Pulmonary artery endothelial cell (primary cell): ENCODE measurements around the gene ATP6V1C2. TPM values are rescaled to one million over a fixed set of nuclear protein-coding genes. Genes with fewer than 3 reads are reported as not detected.
"Not testable (repeated sequence)": the region's sequence is repeated elsewhere in the genome, so short reads cannot be mapped to it uniquely, and the experiment has no call there.

Experiments used
- DNase-seq: peaks from one replicate; pipeline ENCODE4 v3.0.0-alpha.2; 2011; ENCODE audit warnings: low read depth, low spot score
- total RNA-seq: library from RNA; depleted of rRNA; stranded (reverse); fragments of >200 nt; gene quantifications from 2 replicates; pipeline ENCODE4 v1.2.3, GENCODE V29; 2014

The ATP6V1C2 gene
- total RNA-seq, 1 donor from 2014 or later = not detected

GRCh38 chr2:10785260-10785659, 63.8 kb downstream of the ATP6V1C2 start:
- DNase-seq = no peak

GRCh38 chr2:10786240-10786982, 65.0 kb downstream of the ATP6V1C2 start:
- DNase-seq = no peak

- no peak for DNase-seq
Observed at GRCh38 chr2:10787176-10787968, 65.9 kb downstream of the ATP6V1C2 start.

- DNase-seq = no peak
Observed at GRCh38 chr2:10788855-10789254, 67.4 kb downstream of the ATP6V1C2 start.

- no peak for DNase-seq
Observed at GRCh38 chr2:10790228-10790973, 69.0 kb downstream of the ATP6V1C2 start.

GRCh38 chr2:10792001-10792634, 70.7 kb downstream of the ATP6V1C2 start:
- no peak for DNase-seq

GRCh38 chr2:10792660-10793400, 71.4 kb downstream of the ATP6V1C2 start:
- DNase-seq = no peak

GRCh38 chr2:10793816-10794215, 72.4 kb downstream of the ATP6V1C2 start:
- no peak for DNase-seq

- DNase-seq = no peak
Observed at GRCh38 chr2:10794876-10795275, 73.4 kb downstream of the ATP6V1C2 start.

- no peak for DNase-seq
Observed at GRCh38 chr2:10795508-10796046, 74.1 kb downstream of the ATP6V1C2 start.

- no peak for DNase-seq
Observed at GRCh38 chr2:10796703-10797102, 75.3 kb downstream of the ATP6V1C2 start.

- DNase-seq = no peak
Observed at GRCh38 chr2:10798783-10799182, 77.4 kb downstream of the ATP6V1C2 start.

GRCh38 chr2:10800163-10800562, 78.7 kb downstream of the ATP6V1C2 start:
- no peak for DNase-seq

- DNase-seq = no peak
Observed at GRCh38 chr2:10802657-10803056, 81.2 kb downstream of the ATP6V1C2 start.

GRCh38 chr2:10805990-10806389, 84.6 kb downstream of the ATP6V1C2 start:
- DNase-seq = not testable (repeated sequence)

- no peak for DNase-seq
Observed at GRCh38 chr2:10806543-10806942, 85.1 kb downstream of the ATP6V1C2 start.

GRCh38 chr2:10810202-10811161, 89.1 kb downstream of the ATP6V1C2 start:
- no peak for DNase-seq

- DNase-seq = no peak
Observed at GRCh38 chr2:10811517-10811916, 90.1 kb downstream of the ATP6V1C2 start.
